Neural cell (in vitro differentiated cells): ENCODE data around the gene ANXA9. TPM values are rescaled to one million over a fixed set of nuclear protein-coding genes. Genes with fewer than 3 reads are reported as not detected.

Experiments used
- H2AFZ ChIP-seq: fragments of 200-600, 300-800 bp; sonication (generic), shearing (Covaris generic); 2 replicates; pipeline ENCODE4 v1.6.0; 2014; ENCODE audit warnings: low read depth, mild to moderate bottlenecking, antibody characterized with exemption, low read length, moderate library complexity
- H3F3A ChIP-seq: fragments of 200-600 bp; shearing (Covaris generic); 2 replicates; pipeline ENCODE4 v1.6.1; 2016; ENCODE audit warnings: mild to moderate bottlenecking, moderate library complexity, mixed read lengths, antibody characterized with exemption, low read length; ENCODE audit not compliant: insufficient read depth, poor library complexity, severe bottlenecking
- H3K27ac ChIP-seq: fragments of 200-600, 300-800 bp; sonication (generic), shearing (Covaris generic); 2 replicates; pipeline ENCODE4 v1.5.1; 2014; ENCODE audit warnings: mild to moderate bottlenecking, low read length, moderate library complexity
- H3K27me3 ChIP-seq: fragments of 300-800, 200-600 bp; sonication (generic), shearing (Covaris generic); 2 replicates; pipeline ENCODE4 v1.6.0; 2014; ENCODE audit warnings: mild to moderate bottlenecking, low read depth, low read length, moderate library complexity; ENCODE audit not compliant: insufficient read depth
- H3K36me3 ChIP-seq: fragments of 300-800, 200-600 bp; sonication (generic), shearing (Covaris generic); 2 replicates; pipeline ENCODE4 v1.5.1; 2014; ENCODE audit warnings: mild to moderate bottlenecking, antibody characterized with exemption, low read length, moderate library complexity; ENCODE audit not compliant: insufficient read depth
- H3K4me2 ChIP-seq: fragments of 300-800, 200-600 bp; sonication (generic), shearing (Covaris generic); 2 replicates; pipeline ENCODE4 v1.6.0; 2014; ENCODE audit warnings: mild to moderate bottlenecking, low read length
- H3K4me3 ChIP-seq: fragments of 300-800, 200-600 bp; sonication (generic), shearing (Covaris generic); 2 replicates; pipeline ENCODE4 v1.5.1; 2014; ENCODE audit warnings: mild to moderate bottlenecking, low read length, moderate library complexity
- H3K79me2 ChIP-seq: fragments of 200-600 bp; shearing (Covaris generic); replicated peaks from 2 replicates; pipeline ENCODE4 v1.6.0; 2014; ENCODE audit warnings: mild to moderate bottlenecking, low read length, moderate library complexity; ENCODE audit not compliant: insufficient read depth
- H3K9ac ChIP-seq: fragments of 300-800, 200-600 bp; sonication (generic), shearing (Covaris generic); 2 replicates; pipeline ENCODE4 v1.6.1; 2016; ENCODE audit warnings: mild to moderate bottlenecking, low read length, mixed read lengths
- H3K9me2 ChIP-seq: fragments of 200-600 bp; shearing (Covaris generic); 2 replicates; pipeline ENCODE4 v1.6.1; 2016; ENCODE audit warnings: mild to moderate bottlenecking, low read length, mixed read lengths; ENCODE audit not compliant: insufficient read depth
- H3K9me3 ChIP-seq: fragments of 200-600, 300-800 bp; sonication (generic), shearing (Covaris generic); 2 replicates; pipeline ENCODE4 v1.6.1; 2016; ENCODE audit warnings: mild to moderate bottlenecking, mixed run types, low read length, moderate library complexity, mixed read lengths
- H4K20me1 ChIP-seq: fragments of 200-600 bp; shearing (Covaris generic); 2 replicates; pipeline ENCODE4 v1.6.1; 2016; ENCODE audit warnings: mild to moderate bottlenecking, mixed run types; ENCODE audit not compliant: insufficient read depth
- EP300 ChIP-seq: fragments of 450-650 bp; conservative IDR thresholded peaks from 2 replicates; pipeline ENCODE4 v1.6.1; 2014; ENCODE audit warnings: antibody characterized with exemption, mild to moderate bottlenecking, moderate library complexity; ENCODE audit not compliant: poor library complexity, severe bottlenecking
- EZH2 ChIP-seq: fragments of 200-600, 300-800 bp; shearing (Covaris generic), sonication (generic); IDR thresholded peaks from 2 replicates; pipeline ENCODE4 v1.6.1; 2014; ENCODE audit warnings: antibody characterized with exemption, low read length, borderline replicate concordance, mild to moderate bottlenecking; ENCODE audit not compliant: insufficient read depth, poor library complexity, severe bottlenecking
- MXI1 ChIP-seq: fragments of 450-650 bp; conservative IDR thresholded peaks from 2 replicates; pipeline ENCODE4 v1.6.1; 2014; ENCODE audit warnings: antibody characterized with exemption, mild to moderate bottlenecking; ENCODE audit not compliant: poor library complexity, severe bottlenecking
- POLR2AphosphoS5 ChIP-seq: IDR thresholded peaks from 2 replicates; pipeline ENCODE4 v1.6.1; 2012
- RAD21 ChIP-seq: fragments of 450-650 bp; conservative IDR thresholded peaks from 2 replicates; pipeline ENCODE4 v1.6.1; 2014; ENCODE audit warnings: antibody characterized with exemption, mild to moderate bottlenecking, moderate library complexity
- REST ChIP-seq: IDR thresholded peaks from 2 replicates; pipeline ENCODE4 v1.6.1; 2012; ENCODE audit warnings: borderline replicate concordance
- SMC3 ChIP-seq: fragments of 450-650 bp; conservative IDR thresholded peaks from 2 replicates; pipeline ENCODE4 v1.6.1; 2014; ENCODE audit warnings: antibody characterized with exemption, mild to moderate bottlenecking, moderate library complexity; ENCODE audit not compliant: poor library complexity
- TAF1 ChIP-seq: IDR thresholded peaks from 2 replicates; pipeline ENCODE4 v1.6.1; 2012; ENCODE audit warnings: low read depth
- polyA plus RNA-seq: library from polyadenylated mRNA; depleted of rRNA; stranded (reverse); fragments of >200 nt; gene quantifications from 2 replicates; pipeline ENCODE4 v1.2.3, GENCODE V29; 2014
- TF ChIP-seq, protein P1 (sequence below): fragments of 450-650 bp; IDR thresholded peaks from 2 replicates; pipeline ENCODE4 v1.5.1; 2014; ENCODE audit warnings: antibody characterized with exemption, mild to moderate bottlenecking, moderate library complexity; ENCODE audit not compliant: poor library complexity, severe bottlenecking

Gene ANXA9
- polyA plus RNA-seq, 1 donor from 2014 or later, result not detected

DNA sequence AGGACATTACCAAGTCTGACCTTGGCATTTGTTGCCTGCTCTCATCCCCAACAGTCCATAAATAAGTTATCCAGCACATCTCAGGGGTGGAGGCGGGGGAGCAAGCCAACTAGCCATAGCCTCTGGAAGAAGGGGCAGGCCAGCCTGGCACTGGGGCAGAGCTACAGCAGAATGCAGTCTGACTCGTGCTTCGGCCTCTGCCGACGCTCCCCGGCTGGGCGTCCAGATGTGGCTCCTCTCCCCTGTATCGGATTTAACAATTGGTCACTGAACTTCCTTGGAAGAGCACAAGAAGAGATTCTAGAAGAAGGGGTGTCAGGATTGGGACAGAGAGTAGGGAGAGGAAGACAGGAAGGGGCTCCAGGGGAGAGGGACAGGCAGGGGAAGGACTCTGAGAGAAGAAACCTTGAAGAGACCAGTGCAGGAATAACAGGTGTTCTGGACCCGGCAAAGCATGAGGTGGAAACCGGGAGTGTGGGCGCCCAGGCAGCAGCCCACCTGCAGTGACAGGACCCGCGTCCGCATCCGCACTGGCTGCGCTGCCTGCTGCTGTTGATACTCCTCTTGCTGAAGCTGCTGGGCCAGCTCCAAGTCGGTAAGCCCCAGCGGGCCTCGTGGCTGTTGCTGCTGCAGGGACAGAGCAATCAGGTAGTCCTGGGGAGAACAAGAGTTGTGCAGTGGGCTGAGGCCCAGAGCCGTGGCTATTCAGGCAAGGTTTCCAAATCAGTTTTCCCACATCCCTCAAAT, 15.2 kb downstream of the ANXA9 start:
- TF ChIP-seq EP300 (no peak), EZH2 (no peak), MXI1 (no peak), POLR2AphosphoS5 (no peak), SMC3 (no peak), TAF1 (no peak), RAD21 (no peak), REST (no peak)
- TF ChIP-seq, protein P1, sequence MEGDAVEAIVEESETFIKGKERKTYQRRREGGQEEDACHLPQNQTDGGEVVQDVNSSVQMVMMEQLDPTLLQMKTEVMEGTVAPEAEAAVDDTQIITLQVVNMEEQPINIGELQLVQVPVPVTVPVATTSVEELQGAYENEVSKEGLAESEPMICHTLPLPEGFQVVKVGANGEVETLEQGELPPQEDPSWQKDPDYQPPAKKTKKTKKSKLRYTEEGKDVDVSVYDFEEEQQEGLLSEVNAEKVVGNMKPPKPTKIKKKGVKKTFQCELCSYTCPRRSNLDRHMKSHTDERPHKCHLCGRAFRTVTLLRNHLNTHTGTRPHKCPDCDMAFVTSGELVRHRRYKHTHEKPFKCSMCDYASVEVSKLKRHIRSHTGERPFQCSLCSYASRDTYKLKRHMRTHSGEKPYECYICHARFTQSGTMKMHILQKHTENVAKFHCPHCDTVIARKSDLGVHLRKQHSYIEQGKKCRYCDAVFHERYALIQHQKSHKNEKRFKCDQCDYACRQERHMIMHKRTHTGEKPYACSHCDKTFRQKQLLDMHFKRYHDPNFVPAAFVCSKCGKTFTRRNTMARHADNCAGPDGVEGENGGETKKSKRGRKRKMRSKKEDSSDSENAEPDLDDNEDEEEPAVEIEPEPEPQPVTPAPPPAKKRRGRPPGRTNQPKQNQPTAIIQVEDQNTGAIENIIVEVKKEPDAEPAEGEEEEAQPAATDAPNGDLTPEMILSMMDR, result no peak
- H3K79me2 ChIP-seq, result no peaks in the 10 kb centered on the region
- no peaks in the 10 kb centered on the region for H3K36me3 ChIP-seq
- H3K9me3 ChIP-seq, result no peaks in the 10 kb centered on the region
- H3K4me2 ChIP-seq, result no peak overlapping the region
- no peak overlapping the region for H3K27ac ChIP-seq
- no peaks in the 10 kb centered on the region for H3K9me2 ChIP-seq
- H4K20me1 ChIP-seq, result no peaks in the 10 kb centered on the region
- no peaks in the 10 kb centered on the region for H3K27me3 ChIP-seq
- H3K4me3 ChIP-seq, result no peak overlapping the region
- H2AFZ ChIP-seq, result no peak overlapping the region
- no peak overlapping the region for H3K9ac ChIP-seq
- H3F3A ChIP-seq, result no peaks in the 10 kb centered on the region

GRCh38 chr1:150997949-150998348, 15.9 kb downstream of the ANXA9 start:
- Histone ChIP-seq H3K79me2 (peaks cover under 1% of the 10 kb centered on the region), H3K27ac (no peak overlapping the region), H3K9me3 (no peaks in the 10 kb centered on the region), H4K20me1 (no peaks in the 10 kb centered on the region), H3K9ac (no peak overlapping the region), H3F3A (no peaks in the 10 kb centered on the region), H3K9me2 (no peaks in the 10 kb centered on the region), H3K4me3 (no peak overlapping the region), H3K4me2 (no peak overlapping the region), H3K36me3 (no peaks in the 10 kb centered on the region), H3K27me3 (no peaks in the 10 kb centered on the region), H2AFZ (no peak overlapping the region)
- TF ChIP-seq REST (no peak), EP300 (no peak), POLR2AphosphoS5 (no peak), MXI1 (no peak), TAF1 (no peak), SMC3 (no peak), RAD21 (no peak), EZH2 (no peak)
- TF ChIP-seq, protein P1, result no peak
